Fibroblast of villous mesenchyme (primary cell): ENCODE data around the gene PLXNC1. TPM values are rescaled to one million over a fixed set of nuclear protein-coding genes. Genes with fewer than 3 reads are reported as not detected.

Experiments used
- DNase-seq: peaks from one replicate; pipeline ENCODE4 v3.0.0-alpha.2; 2010; ENCODE audit warnings: low read depth
- H3K4me3 ChIP-seq: 2 replicates; pipeline ENCODE4 v1.5.1; 2011; ENCODE audit warnings: low read depth, mild to moderate bottlenecking, low read length
- CTCF ChIP-seq: IDR thresholded peaks from 2 replicates; pipeline ENCODE4 v1.5.1; 2012; ENCODE audit warnings: low read depth, mild to moderate bottlenecking, low read length; ENCODE audit not compliant: insufficient read depth
- total RNA-seq: library from RNA; depleted of rRNA; stranded (reverse); fragments of >200 nt; gene quantifications from 2 replicates; pipeline ENCODE4 v1.2.3, GENCODE V29; 2012

Gene PLXNC1
- total RNA-seq, 1 donor = 0.86 TPM

DNA sequence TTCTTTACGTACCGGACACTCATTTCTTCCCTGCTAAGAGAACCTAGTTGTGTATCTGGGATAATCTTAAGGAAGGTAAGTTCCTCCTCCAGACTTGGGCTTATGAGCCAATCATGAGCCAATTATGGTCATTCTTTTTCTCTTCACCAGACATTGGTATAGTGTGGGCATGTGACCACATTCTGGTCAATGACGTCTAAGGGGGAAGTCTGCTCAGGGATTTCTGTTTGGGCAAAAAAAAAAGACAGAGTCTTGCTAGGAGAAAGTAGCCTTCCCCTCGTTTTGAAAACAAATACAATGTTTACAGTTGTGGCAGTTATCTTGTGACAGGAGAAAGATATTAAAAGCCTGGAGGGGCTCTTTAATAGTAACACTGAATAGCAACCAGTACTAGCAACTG, 20.1 kb upstream of the PLXNC1 start:
- no peak for TF ChIP-seq CTCF
- DNase-seq = no peak
- H3K4me3 ChIP-seq = no peak overlapping the region

DNA sequence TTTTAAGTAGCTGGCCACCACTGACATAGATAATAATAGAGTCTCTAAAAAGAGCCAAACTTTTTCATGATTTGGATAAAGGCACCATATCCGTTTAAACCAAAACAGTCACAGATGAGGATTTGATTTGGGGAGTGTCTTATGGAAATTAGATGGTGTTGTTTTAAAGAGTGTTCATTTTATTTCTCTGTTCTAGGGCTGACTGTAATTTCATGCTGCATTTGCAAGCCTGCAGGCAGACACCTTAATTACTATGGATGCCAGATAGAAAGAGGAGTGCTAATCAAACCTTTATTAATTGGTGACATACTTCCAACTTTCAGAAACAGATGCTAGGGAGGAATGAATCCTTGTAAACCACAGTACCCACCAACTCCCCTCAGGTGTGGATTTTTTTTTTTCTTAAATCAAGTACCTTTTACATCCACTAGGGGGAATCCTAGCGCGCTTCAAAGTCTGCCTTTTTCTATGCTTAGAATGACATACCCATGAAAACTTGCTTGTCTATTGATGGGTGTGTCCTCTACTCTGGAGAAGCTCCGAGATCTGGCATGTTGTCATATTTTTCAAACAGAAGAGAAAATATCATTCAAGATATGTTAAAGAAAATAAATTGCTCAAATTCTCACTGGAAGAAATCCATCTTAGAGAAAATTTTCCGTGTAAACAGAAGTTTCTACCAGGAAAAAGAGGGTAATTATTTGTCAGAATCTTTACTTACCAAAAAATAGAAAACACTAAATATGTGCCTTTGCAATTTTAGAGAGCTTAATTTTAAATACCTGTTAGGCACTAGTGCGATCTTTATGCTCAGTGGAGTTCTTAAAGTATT, 14.2 kb upstream of the PLXNC1 start:
- H3K4me3 ChIP-seq = no peak overlapping the region
- DNase-seq = peak; percentile 72
- TF ChIP-seq CTCF = peak; percentile 69

DNA sequence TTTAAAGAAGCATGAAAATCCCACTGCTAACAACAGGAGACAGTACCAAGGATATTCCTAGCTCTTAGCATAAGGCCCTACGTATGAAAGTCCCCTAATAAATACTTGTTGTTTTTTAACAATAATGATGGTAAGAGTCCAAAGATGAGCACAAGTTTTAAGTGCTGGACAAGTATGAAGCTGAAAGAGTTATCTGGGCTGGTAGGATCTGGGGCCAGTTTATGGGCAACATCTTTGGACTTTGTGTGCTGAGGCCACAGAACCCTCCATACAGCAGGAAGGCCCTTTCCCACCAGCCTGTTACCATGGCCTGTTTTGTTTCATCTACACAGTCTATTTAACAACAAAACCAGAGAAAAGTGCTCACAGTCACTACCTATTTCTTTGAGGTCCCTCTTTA, 12.5 kb upstream of the PLXNC1 start:
- no peak for DNase-seq

GRCh38 chr12:94139816-94140215, 8.6 kb upstream of the PLXNC1 start:
- no peak overlapping the region for H3K4me3 ChIP-seq
- DNase-seq = no peak
- TF ChIP-seq CTCF = no peak

More for the DNA sequence above, 12.5 kb upstream of the PLXNC1 start:
- no peak overlapping the region for H3K4me3 ChIP-seq
- TF ChIP-seq CTCF = no peak

DNA sequence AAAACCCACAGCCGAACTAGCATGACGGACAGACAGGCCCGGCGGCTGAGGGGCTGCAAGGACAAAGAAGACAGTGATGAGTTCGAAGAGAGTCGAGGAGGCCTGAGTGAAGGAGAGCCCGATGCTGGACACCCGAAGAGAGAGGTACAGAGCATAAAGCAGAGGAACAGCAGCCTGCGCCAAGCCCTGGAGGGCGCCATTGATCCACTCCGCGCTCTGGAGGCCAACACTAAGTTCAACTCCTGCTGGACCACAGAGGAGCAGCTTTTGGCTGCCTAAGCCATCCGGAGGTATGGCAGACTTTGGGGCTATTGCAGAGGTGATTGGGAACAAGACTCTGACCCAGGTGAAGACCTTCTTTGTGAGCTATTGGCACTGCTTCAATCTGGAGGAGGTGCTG, 7.8 kb upstream of the PLXNC1 start:
- peak; percentile 53 for TF ChIP-seq CTCF
- DNase-seq = peak; percentile 41

GRCh38 chr12:94141004-94141764, 7.2 kb upstream of the PLXNC1 start:
- no peak for TF ChIP-seq CTCF
- no peak for DNase-seq
- H3K4me3 ChIP-seq = no peak overlapping the region

More for the DNA sequence above, 7.8 kb upstream of the PLXNC1 start:
- H3K4me3 ChIP-seq = no peak overlapping the region
